Glomerular endothelial cell (primary cell): ENCODE data around the gene ATP11B. TPM values are rescaled to one million over a fixed set of nuclear protein-coding genes. Genes with fewer than 3 reads are reported as not detected.

Source experiments
- DNase-seq: peaks from one replicate; pipeline ENCODE4 v3.0.0-alpha.2; 2011; ENCODE audit warnings: low read depth, low spot score; ENCODE audit errors: extremely low read depth
- total RNA-seq: library from RNA; depleted of rRNA; stranded (reverse); fragments of >200 nt; gene quantifications from 2 replicates; pipeline ENCODE4 v1.2.3, GENCODE V29; 2015

ATP11B gene
- 42.3 and 42.6 TPM in 2 replicates for total RNA-seq

DNA sequence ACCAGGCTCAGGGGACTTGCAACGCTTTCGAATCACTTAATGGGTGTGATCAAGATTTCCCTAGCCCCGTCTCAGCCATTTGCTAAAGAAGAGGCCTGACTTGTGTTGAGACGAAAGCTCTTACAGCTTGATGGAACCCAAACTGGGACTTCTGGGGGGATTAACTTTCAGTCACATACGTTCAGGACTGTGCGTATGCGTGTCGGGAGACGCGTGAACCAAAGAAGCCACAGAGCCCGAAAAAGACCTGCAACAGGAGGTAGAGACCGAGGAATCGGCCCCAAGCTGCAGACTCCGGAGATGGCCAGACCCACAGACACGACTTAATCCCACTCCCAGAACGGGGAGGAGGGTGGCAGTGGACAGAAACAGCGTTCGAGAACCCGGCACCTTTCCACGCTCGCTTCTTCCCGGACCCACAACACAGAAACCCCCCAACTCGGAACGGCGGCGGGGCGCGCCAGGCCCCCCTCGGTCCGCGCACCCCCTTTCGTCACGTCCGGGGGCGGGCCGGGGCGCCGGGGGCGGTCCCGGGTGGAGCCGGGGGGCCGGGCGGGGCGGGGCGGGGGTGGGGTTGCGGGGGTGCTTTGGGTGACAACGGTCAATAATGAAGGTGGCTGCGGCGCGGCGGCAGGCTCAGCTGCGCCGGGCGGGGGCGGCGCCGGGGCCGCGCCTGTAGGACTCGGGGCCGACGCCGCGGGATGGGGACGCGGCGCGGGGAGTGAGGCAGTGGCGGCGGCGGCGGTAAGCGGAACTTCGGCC is at the start of gene ATP11B:
Gene ATP11B, plus strand, starts transcription at position 604 of the 762 bp plus-strand sequence. CDS start 256 bp downstream, outside the sequence.
- no peak for DNase-seq

DNA sequence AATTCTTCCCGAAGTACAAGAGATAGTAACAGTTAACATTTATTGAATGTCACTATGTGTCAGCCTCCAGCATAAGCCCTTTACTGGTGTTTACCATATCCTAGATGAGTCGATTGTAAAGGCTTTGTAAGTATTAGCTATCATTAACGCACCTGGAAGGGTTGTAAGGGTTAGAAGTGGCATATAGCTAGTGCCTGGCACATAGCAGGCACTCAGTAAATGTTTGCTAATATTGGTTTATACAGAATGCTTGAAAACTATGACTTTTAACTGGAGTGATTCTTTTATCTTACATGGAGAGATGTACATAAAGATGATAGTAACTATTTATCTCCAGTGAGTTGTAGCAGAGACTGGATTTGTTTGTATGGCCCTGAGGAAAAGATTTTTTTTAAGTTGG is 46.3 kb upstream of the ATP11B start:
- no peak for DNase-seq

DNA sequence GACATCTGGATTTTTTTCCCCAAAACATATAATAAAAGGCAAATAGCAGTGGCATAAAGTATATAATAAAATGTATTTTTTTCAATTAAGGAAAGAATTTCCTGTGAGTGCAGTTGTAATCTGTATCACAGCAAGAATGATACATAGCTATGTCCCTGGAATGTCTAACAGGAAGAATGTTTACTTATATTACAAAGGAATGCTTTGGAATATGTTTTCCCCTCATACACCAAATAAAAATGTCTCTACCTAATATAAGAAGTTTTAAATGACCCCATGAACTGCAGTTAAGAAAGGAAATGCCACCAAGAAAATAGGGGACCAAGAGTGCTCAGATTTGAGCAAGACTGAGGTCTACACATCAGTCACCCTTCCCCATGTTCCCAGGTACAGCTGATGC is 38.0 kb upstream of the ATP11B start:
- no peak for DNase-seq

DNA sequence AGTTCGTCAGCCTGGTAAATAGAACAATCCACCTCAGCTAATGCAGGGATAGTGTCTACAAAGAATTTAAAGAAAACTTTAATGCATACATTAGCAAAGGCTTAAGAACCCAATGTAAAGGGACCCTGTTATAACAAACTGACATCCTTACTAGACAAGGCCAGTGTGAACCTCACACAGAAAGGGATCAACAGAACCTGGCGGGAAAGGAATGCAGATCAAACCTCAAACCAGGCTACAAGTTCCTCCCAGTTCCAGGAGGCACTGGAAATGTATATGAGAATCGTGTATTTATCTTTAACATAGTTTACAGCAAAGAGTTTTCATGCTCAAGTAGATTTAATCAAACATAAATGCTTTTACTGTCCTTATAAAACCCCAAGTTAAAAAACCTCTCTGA is 37.6 kb upstream of the ATP11B start:
- DNase-seq, result no peak

DNA sequence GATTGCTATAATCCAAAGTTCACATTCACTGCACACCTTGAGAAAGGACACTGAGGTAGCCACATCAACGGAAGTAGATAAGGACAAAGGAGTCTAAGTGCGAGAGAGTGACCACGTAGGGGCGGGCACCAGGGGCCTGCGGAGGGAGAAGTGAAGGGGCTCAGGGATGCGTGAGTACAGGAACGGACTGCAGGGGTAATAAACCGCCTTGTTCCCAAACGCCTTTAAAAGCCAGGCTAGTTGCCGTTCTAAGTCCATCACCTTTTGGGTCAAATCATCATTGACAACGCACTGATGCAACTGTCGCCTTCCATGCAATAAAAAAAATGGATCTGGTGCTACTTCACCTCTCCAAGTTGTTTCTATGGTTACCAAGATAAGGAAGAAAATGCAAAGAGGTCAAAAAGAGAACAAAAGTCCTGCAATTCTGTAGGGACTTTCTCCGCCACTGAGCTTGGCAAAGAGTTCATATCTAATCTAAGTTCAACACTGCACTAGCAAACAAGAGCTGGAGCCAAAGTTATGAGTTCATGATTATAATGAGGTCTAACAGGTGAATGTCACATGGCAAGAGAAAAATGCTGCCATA is 32.6 kb upstream of the ATP11B start:
- DNase-seq, result no peak

DNA sequence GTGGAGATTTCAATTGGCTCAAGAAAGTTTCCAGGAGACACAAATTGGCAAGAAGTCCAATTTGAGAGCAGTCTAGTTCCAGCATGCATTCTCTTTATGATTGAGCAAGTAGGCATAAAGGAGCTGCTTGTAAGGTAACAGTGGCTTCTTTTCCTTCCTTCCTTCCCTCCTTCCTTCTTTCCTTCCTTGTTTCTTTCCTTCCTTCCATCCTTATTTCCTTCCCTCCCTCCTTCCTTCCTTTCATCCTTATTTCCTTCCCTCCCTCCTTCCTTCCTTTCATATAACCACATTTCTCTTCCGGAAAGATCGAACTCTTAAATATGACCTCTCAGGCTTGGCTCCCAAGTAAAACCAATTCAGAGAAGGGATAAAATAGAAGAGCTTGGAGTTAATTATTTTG is 29.4 kb upstream of the ATP11B start:
- no peak for DNase-seq

DNA sequence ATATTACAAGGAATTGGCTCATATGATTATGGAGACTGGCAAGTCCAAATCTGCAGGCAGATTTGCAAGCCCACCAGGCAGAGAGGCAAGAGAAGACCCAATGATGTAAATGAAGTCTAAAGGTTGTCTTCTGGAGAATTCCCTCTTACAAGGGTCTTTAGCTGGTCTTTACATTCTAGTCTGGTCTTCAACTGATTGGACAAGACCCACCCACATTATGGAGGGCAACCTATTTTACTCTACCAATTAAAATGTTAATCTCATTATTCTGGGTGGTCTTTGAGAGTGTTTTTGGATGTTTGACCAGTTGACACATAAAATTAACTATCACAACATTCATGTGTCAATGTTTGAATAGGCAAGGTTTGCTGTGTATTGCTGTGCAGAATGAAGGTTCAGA is 28.0 kb upstream of the ATP11B start:
- no peak for DNase-seq

DNA sequence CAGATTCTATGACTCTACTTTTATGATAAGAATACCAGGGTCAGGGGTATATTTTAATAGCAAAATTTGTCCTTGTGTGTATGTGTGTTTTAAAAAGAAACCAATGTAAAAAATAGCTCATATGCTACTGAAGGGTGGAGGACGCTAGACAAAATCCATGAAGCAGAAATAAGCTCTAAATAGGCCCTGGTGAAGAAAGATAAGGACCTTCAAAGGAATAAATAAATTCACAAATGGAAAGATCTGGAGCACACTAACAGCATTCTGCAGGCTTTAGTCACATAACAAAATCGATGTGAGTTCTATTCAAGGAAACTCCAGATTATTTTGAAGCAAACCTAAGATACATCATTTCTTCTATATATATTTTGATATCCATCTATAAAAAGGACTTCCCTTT is 27.2 kb upstream of the ATP11B start:
- DNase-seq, result no peak

DNA sequence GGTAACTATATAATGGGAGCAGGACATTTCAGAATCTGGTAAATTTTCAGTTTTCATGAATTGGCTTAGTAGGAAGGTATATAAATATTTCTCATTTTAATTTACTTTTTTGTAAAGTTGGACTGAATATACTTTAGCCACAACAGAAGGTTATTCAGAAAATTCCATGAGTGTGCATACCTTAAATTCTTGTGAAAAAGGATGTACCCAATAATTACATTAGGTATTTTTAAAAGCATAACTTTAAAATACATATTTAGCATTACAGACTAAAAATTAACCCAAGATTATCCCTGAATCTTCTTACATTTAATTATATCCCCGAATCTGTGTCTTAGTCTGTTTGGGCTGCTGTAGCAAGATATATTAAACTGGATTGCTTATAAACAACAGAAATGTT is 24.9 kb upstream of the ATP11B start:
- DNase-seq, result no peak

DNA sequence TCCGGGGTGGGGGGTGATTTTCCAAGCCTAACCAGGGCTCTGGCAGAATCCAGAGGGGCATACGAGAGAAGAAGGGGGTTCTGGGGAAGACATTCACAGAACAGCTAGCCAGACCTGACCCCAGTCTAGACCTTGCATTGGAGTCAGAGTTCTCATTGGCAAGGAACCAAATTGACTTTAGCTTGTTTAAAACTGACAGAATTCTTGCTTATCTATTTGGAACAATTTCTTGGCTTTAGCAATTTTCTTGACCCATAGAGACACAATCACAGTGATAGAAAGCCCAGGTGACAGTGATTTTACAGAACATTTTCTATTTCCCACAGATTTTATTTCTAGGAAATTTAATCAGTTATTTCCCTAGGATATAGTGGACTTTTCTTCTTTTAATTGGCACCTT is 23.6 kb upstream of the ATP11B start:
- no peak for DNase-seq

DNA sequence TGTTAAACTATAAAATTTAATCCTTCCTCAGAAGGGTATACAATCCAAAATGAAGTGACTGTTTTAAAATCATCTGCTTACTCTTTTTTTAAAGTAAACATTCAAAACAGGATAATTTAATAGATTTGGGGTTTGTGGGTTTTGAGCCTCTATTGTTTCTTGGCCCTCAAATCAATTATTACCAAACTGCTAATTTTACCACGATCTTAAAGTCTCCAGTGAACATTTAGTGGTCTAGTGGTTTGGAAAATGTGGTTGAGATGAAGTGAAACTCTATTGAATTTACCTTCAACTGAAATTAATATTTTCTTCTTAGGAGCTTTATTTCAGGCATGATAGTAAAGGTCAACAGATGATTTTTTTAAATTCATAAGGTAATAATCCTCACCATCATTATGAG is 11.2 kb upstream of the ATP11B start:
- DNase-seq, result no peak

DNA sequence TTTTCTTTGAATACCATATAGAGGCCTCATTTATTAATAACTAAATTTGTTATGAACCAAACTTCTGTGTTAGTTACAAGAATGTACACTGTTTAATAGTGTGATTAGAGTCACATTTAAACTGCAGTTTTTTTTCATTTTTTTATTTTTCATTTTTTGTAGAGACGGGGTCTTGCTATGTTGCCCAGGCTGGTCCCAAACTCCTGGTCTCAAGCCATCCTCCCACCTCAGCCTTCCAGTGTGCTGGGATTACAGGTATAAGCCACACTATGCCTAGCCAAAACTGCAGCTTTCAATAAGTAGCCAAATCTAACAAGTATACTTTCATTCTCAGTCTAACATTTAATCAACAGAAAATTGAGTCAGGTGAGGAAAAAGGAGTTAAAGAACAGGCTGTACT is 10.2 kb upstream of the ATP11B start:
- DNase-seq, result no peak

DNA sequence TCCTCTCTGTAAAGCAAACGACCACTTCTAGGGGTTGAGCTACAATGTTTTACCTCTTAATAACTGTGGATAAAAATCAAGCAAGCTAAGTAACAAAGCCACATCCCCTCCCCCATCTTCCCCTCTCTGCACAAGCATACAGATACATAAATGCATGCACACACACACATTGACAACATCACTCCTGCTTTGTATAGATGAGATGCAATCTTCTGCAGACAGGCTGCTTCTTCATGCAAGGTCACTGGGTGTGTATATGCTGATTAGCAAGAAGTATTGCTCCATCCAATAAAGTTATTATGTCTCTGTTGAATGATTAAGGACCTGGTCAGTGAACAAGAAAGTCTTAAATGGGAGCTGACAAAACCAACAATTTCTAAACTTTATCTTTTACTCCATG is 8.8 kb upstream of the ATP11B start:
- DNase-seq, result no peak

DNA sequence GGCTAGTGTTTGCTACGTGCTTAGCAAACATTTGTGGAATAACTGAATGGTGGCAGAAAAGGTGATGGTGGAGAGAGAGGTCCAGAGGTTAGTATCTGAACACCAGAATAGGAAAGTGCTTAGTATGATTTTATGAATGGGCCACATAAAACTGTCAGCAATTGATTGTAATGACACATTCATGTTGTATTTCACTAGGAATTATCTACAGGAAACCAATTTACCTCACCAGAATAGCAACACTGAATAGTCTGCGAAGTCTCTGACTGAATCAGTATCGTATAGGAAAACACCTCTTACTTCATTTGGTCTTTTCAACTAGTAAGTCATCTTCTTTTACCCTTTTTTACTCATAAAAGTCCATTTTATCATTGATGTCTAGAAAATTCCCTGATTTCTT is 8.2 kb upstream of the ATP11B start:
- no peak for DNase-seq

DNA sequence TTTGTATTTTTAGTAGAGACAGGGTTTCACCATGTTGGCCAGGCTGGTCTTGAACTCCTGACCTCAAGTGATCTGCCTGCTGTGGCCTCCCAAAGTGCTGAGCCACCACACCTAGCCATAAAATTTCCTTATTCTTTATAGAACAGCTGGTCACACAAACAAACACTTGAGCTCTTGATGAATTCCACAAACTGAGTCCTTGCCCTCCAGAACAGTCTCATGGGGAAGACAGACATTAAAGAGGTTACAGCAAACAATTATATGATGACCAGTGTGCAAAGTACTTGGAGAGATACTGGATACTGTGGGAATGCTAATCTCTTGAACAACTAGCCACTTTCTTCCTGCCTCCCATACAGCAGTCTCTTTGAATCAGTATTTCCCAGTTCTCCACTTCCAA is 7.5 kb upstream of the ATP11B start:
- no peak for DNase-seq

DNA sequence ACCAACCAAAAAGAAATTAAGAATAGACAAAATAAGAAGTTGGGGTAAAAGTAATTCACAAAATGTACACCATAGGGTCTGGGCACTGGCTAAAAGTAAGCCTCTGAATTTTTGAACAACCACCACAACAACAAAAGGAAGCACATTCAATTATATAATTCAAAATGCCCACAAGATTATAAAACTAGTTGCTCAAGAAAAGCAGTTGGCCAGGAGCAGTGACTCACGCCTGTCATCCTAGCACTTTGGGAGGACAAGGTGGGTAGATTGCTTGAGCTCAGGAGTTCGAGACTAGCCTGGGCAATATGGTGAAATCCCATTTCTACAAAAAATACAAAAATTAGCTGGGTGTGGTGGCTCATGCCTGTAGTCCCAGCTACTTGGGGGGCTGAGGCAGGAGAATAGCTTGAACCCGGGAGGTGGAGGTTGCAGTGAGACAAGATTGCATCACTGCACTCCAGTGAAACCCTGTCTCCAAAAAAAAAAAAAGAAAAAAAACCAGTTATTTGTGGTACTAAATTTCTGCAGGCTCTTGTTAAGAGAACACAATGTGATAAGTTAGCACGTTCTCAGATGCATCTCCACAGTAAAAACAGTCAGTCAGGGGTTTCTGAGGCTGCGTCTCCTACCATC is 6.6 kb upstream of the ATP11B start:
- DNase-seq, result no peak

DNA sequence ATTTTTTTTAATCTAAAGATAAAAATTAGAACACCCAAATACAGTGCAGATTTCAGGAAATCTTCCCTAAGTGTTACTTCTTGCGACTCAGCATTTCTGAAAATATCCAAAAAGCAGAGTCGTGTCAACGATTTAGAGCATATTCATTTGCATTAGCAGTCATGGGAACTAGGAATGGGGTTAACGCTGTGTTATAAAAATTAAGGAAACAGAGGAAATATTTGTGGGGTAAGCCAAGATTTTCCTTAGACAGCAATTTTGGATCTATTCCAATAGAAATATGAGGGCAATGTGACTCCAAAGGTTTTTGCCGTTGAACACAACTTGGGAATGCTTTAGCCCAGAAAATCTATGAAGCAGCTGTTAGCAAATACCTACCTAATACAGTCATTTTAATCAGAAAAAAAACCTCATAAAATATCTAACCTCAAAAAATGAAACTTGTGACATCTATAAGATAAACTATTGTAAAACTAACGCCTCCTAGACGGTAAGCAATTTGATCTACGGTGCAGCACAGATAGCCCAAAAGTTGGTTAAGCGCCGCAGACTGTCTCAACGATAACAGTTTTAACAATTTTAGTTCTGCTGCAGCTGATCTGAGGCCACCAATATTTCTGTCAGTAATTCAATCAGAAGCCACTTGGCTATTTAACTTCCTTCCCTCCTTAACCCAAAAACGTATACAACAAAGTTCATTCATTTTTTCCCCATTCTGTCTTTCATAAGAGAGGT is 5.8 kb upstream of the ATP11B start:
- no peak for DNase-seq

DNA sequence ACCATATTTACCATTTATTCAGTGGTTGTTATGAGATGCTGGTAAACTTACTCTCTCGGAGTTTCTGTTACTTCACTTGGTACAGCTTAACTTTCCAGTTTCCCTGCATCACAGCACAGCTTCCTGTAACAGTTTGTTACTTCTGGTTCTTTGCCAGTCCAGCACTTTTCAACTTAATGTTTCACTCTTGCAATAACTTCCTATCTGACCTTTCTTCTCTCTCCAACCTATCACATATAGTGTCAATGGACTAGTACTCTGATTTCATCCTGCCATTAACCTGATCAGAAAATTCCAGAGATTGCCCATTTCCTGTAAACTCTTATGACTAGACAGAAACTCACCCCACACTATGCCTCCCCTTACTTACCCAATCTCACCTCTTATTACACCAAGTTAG is 3.9 kb upstream of the ATP11B start:
- DNase-seq, result no peak

DNA sequence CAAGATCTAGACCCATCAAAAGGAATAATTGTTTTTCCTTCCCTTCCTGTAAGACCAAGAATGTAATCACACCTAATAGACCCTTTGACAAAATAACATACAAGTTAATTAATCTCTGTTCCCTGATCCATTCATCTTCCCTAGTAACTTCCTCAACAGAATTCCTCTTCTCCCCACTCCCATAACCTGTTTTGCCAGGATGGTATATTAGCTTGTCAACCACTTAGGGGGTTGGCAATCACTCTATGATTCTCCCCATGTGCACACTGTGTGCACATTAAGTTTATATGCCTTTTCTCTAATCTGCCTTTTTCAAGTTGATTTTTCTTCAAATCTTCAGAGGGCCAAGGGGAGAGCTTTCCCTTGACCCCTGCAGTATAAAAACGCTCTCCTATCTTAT is 2.7 kb upstream of the ATP11B start:
- no peak for DNase-seq

DNA sequence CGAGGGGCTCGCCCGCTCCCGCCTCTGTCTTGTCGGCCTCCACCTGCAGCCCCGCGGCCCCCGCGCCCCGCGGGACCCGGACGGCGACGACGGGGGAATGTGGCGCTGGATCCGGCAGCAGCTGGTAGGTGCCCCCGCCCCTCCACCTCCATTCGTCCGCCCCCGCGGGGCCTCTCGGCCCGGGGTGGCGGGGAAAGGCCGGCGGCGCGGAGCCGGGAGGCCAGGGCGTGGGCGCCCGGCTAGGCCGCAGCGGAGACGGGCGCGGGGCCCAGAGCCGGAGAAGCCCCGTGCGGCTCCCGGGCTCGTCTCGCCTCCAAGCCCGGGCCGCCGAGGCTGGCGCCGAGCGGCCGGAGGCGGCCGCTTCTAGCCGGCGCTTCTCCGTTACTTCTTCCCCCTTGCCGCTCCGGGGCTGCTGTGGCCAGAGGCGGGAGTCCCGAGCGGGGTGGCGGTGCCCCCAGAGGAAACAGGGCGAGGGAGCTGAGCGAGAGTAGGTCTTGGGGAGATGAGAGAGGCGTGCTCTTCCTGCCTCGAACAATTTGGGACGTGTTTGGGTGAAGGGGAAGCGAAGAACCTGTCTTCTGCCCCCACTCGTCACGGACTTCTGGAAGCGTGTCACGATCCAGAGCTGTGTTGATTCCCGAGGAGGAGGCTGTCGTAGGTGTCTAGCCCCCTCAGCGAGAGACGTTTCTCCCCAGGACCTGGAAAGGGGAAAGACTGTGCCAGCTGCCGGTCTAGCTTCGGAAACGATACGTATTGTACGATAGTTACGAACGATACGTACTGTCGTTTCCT is 555 bp downstream of the ATP11B start:
- no peak for DNase-seq
